H1 (cell line): ENCODE results near the gene CEP57L1. TPM values are rescaled to one million over a fixed set of nuclear protein-coding genes. Genes with fewer than 3 reads are reported as not detected.
A peak's percentile ranks its signal among the peaks of the same experiment; 100 is the strongest.

Experiments used
- ASH2L ChIP-seq: fragments of 200-600, 300-600 bp; sonication (generic); IDR thresholded peaks from one replicate; pipeline ENCODE4 v1.7.1; 2017; ENCODE audit warnings: low read length
- E2F6 ChIP-seq: IDR thresholded peaks from 2 replicates; pipeline ENCODE4 v1.6.1; 2012; ENCODE audit warnings: inconsistent platforms
- JUN ChIP-seq: IDR thresholded peaks from 2 replicates; pipeline ENCODE4 v1.6.1; 2011; ENCODE audit warnings: low read depth, mild to moderate bottlenecking, improper control_type of control experiment, low read length
- JUND ChIP-seq: IDR thresholded peaks from 2 replicates; pipeline ENCODE4 v1.6.1; 2011; ENCODE audit warnings: mild to moderate bottlenecking, improper control_type of control experiment, low read length
- PHF8 ChIP-seq: fragments of 200-600 bp; sonication (generic); conservative IDR thresholded peaks from 2 replicates; pipeline ENCODE4 v1.7.1; 2012; ENCODE audit warnings: low read depth, mild to moderate bottlenecking, inconsistent platforms, low read length, moderate library complexity
- POLR2A ChIP-seq, 2 experiments: IDR thresholded peaks; 1 replicate in 1 of 2; 2 replicates in 1 of 2; pipeline ENCODE4 v1.6.1; 2011; ENCODE audit warnings: low read depth in 2 of 2, low read length in 2 of 2, mild to moderate bottlenecking in 2 of 2; ENCODE audit errors: control extremely low read depth in 1 of 2
- POLR2AphosphoS5 ChIP-seq: IDR thresholded peaks from 2 replicates; pipeline ENCODE4 v1.6.1; 2011; ENCODE audit warnings: low read depth, low read length
- SAP30 ChIP-seq: fragments of 300-600 bp; sonication (generic); IDR thresholded peaks from 2 replicates; pipeline ENCODE4 v1.7.1; 2012; ENCODE audit warnings: low read length, moderate library complexity, mild to moderate bottlenecking, inconsistent platforms; ENCODE audit not compliant: insufficient read depth, insufficient replicate concordance
- SIN3A ChIP-seq, 2 experiments: IDR thresholded peaks in 1 of 2; conservative IDR thresholded peaks in 1 of 2; 2 replicates each; pipeline ENCODE4 v1.6.1; 2011 to 2012; ENCODE audit warnings: low read length in 2 of 2, improper control_type of control experiment in 1 of 2, low read depth in 1 of 2, mild to moderate bottlenecking in 1 of 2
- TAF1 ChIP-seq: IDR thresholded peaks from 2 replicates; pipeline ENCODE4 v1.6.1; 2011; ENCODE audit warnings: mild to moderate bottlenecking, low read depth, low read length
- TBP ChIP-seq: IDR thresholded peaks from 2 replicates; pipeline ENCODE4 v1.6.1; 2011; ENCODE audit warnings: low read depth, low read length, improper control_type of control experiment
- polyA plus RNA-seq, 7 experiments: library from polyadenylated mRNA; depleted of rRNA in 3 of 7; stranded (reverse) in 5 of 7; unstranded in 2 of 7; fragments of >200 nt in 5 of 7; fragments of 200-250 nt in 2 of 7; gene quantifications; 1 replicate in 5 of 7; 2 replicates in 1 of 7; 4 replicates in 1 of 7; pipeline versions ENCODE4 v1.2.1 to v1.2.3, GENCODE V29; 2011 to 2013; ENCODE audit warnings: missing spikeins in 2 of 7, mixed read lengths in 2 of 7
- total RNA-seq: library from RNA; stranded (reverse); fragmentation: NEBNext Ultra II Directional; extraction: Animal tissue kit (Norgen Biotek cat#: 25700); gene quantifications from 2 replicates; pipeline ENCODE4 v1.2.1, GENCODE V29; 2021
- TF ChIP-seq, protein P1 (sequence below): IDR thresholded peaks from 2 replicates; pipeline ENCODE4 v1.6.1; 2012; ENCODE audit warnings: low read length, inconsistent platforms

Gene CEP57L1
- total and polyA plus RNA-seq, 2 of the 8 experiments (the other 6 are each of a cell fraction or from before 2014, with no cell fraction given): 3.6 to 11.5 TPM

DNA sequence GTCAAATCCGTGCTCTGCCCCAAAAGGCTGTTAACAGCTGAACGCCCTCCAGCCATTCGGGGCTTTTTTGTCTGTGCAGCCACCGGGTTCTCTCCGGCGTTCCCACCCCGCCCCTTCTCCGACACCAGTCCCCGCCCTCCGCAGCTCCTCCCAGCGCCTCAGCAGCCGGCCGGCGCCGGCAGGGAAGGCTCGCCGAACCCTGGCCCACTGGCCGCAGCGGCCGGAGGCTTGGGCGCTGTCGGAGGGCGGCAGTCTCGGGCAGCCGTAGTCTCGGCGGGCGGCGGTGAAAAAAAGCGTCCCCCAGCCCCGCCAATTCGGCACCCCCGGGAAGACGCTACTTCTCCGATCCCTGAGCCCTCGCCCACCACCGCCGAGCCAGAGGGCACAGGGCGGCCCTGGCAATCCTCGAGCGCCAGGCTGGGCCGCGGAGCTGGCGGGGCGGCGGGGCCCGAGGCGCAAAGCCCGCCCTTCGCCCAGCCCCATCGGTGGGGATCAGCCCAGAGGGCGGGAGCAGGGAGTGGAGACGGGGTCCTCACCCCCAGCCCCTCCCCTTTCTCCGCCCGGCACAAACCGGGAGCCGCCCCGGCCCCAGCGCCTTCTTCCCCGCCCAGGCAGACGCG lies 781 bp upstream of the CEP57L1 start, which contains the start of gene SESN1 (continued):
- TF ChIP-seq JUND: no peak
- peak; percentile 40; the same call in 1 of the 2 replicates for TF ChIP-seq E2F6
- 0 out of 2 replicates have a peak, but pooled peaks have one; percentile 60 for TF ChIP-seq POLR2AphosphoS5
- TF ChIP-seq PHF8: peak; percentile 93
- peak; percentile 72 for TF ChIP-seq ASH2L
- TF ChIP-seq TBP: 0 out of 2 replicates have a peak, but pooled peaks have one; percentile 12
- TF ChIP-seq SAP30: peak; percentile 97
- TF ChIP-seq JUN: no peak
- TF ChIP-seq, protein P1, sequence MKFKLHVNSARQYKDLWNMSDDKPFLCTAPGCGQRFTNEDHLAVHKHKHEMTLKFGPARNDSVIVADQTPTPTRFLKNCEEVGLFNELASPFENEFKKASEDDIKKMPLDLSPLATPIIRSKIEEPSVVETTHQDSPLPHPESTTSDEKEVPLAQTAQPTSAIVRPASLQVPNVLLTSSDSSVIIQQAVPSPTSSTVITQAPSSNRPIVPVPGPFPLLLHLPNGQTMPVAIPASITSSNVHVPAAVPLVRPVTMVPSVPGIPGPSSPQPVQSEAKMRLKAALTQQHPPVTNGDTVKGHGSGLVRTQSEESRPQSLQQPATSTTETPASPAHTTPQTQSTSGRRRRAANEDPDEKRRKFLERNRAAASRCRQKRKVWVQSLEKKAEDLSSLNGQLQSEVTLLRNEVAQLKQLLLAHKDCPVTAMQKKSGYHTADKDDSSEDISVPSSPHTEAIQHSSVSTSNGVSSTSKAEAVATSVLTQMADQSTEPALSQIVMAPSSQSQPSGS: 0 out of 2 replicates have a peak, but pooled peaks have one; percentile 12
- peak; percentile 95 to 96 for TF ChIP-seq SIN3A (conservative IDR thresholded peaks at IDR 0.05 in 1 of 2, IDR thresholded peaks at IDR 0.05 in 1 of 2; ENCODE audit: low read depth in 1 of 2, low read length in 2 of 2)
- peak in 1 of 2 experiments; percentile 66 for TF ChIP-seq POLR2A (IDR thresholded peaks at IDR 0.05; ENCODE audit: control extremely low read depth in 1 of 2, low read depth in 2 of 2, low read length in 2 of 2)
- TF ChIP-seq TAF1: peak; percentile 73
